Muscle layer of duodenum (tissue), 2 donors: ENCODE measurements around the gene AXDND1.
"Not testable (repeated sequence)": the region's sequence is repeated elsewhere in the genome, so short reads cannot be mapped to it uniquely, and the experiment has no call there.

Source experiments
- H3K27ac ChIP-seq: one replicate; pipeline ENCODE4 v1.7.0; 2013; ENCODE audit warnings: mild to moderate bottlenecking, low read length
- H3K27me3 ChIP-seq: one replicate; pipeline ENCODE4 v1.7.0; 2013; ENCODE audit warnings: low read depth, mild to moderate bottlenecking, control low read depth, low read length
- H3K36me3 ChIP-seq, 2 donors: one replicate each; pipeline ENCODE4 v1.7.0; 2013; ENCODE audit warnings: low read length in 2 of 2, control low read depth in 1 of 2, mild to moderate bottlenecking in 1 of 2; ENCODE audit not compliant: insufficient read depth in 2 of 2, control insufficient read depth in 1 of 2
- H3K4me1 ChIP-seq, 2 donors: one replicate each; pipeline ENCODE4 v1.7.0; 2013; ENCODE audit warnings: low read length in 2 of 2, mild to moderate bottlenecking in 2 of 2, control low read depth in 1 of 2, moderate library complexity in 1 of 2; ENCODE audit not compliant: insufficient read depth in 2 of 2, control insufficient read depth in 1 of 2
- H3K4me3 ChIP-seq, 2 donors: one replicate each; pipeline ENCODE4 v1.7.0; 2013; ENCODE audit warnings: low read length in 2 of 2, low read depth in 1 of 2, mild to moderate bottlenecking in 1 of 2
- H3K9me3 ChIP-seq, 2 donors: one replicate each; pipeline ENCODE4 v1.7.0; 2013; ENCODE audit warnings: low read length in 2 of 2, control low read depth in 1 of 2, mild to moderate bottlenecking in 1 of 2; ENCODE audit not compliant: control insufficient read depth in 1 of 2
- donor health status: healthy.

Gene AXDND1

DNA sequence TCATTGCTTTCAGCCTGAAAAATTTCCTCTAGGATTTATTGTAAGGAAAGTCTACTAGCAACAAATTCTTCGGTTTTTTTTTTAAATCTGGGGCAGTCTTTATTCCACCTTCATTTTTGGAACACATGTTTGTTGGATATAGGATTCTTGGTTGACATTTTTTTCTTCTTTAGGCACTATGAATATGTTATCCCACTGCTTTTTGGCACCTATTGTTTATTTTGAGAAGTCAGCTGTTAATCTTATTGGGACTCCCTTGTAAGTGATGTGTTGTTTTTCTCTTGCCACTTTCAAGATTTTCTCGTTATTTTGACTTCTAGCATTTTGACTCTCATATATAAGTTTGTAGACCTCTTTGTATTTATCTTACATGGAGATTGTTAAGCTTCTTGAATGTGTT, 110.7 kb downstream of the AXDND1 start:
- no peak overlapping the region for H3K4me3 ChIP-seq
- no peaks in the 10 kb centered on the region for H3K36me3 ChIP-seq
- H3K4me1 ChIP-seq, result no peaks in the 10 kb centered on the region
- H3K27me3 ChIP-seq, result no peaks in the 10 kb centered on the region
- H3K9me3 ChIP-seq, result peaks cover 0 to 33% of the 10 kb centered on the region in 2 donors
- H3K27ac ChIP-seq, result no peak overlapping the region

DNA sequence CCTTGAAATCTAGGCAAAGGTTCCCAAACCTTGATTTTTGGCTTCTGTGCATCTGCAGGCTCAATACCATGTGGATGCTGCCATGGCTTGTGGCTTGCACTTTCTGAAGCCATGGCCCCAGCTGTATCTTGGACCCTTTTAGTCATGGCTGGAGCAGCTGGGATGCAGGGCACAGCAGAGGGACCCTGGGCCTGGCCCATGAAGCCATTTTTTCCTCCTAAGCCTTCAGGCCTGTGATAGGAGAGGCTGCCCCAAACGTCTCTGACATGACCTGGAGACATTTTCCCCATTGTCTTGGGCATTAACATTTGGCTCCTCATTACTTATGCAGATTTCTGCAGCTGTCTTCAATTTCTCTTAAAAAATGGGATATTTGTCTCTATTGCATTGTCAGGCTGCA, 112.6 kb downstream of the AXDND1 start:
- Histone ChIP-seq H3K36me3 (no peaks in the 10 kb centered on the region), H3K27me3 (no peaks in the 10 kb centered on the region), H3K27ac (no peak overlapping the region), H3K9me3 (peaks cover 0 to 33% of the 10 kb centered on the region in 2 donors), H3K4me3 (no peak overlapping the region), H3K4me1 (no peaks in the 10 kb centered on the region)

DNA sequence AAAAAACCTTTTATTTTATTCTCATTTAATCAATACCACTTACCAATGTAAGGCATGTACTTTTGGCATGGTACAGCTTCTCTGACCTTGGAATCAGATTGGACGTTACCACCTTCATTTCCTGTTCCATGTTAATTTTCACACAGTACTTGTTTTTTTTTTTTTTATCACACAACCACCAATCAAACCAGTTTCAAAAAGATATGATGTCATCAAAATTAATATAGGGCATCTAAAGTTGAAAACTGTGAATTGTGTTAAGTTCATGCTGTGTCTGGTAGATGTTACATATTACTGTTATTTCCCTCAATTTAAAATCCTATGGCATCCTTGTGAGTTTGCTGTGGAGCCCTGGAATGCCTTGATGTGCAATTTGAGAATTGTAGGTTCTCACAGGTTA, 124.8 kb downstream of the AXDND1 start:
- H3K27ac ChIP-seq, result no peak overlapping the region
- no peak overlapping the region for H3K4me3 ChIP-seq
- no peaks in the 10 kb centered on the region for H3K27me3 ChIP-seq
- no peaks in the 10 kb centered on the region for H3K36me3 ChIP-seq
- no peaks in the 10 kb centered on the region for H3K4me1 ChIP-seq
- H3K9me3 ChIP-seq, result peaks cover 0 to 17% of the 10 kb centered on the region in 2 donors

DNA sequence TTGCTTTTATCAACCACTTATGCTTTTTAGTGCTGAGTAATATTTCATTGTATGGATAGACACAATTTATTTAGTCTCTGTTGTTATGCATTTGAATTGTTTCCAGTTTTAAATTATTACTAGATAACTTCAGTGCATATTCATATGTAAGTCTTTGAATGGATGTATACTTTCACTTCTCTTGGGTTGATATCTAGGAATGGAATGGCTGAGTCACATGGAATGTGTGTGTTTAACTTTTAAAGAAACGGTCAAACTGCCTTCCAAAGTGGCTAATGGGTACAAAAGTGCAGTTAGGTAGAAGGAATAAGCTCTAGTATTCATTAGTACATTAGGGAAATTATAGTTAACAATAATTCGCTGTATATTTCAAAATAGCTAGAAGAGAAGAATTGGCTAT, 127.6 kb downstream of the AXDND1 start:
- no peak overlapping the region for H3K27ac ChIP-seq
- no peaks in the 10 kb centered on the region for H3K36me3 ChIP-seq
- H3K4me1 ChIP-seq, result no peaks in the 10 kb centered on the region
- no peaks in the 10 kb centered on the region for H3K9me3 ChIP-seq
- H3K4me3 ChIP-seq, result no peak overlapping the region
- H3K27me3 ChIP-seq, result no peaks in the 10 kb centered on the region

DNA sequence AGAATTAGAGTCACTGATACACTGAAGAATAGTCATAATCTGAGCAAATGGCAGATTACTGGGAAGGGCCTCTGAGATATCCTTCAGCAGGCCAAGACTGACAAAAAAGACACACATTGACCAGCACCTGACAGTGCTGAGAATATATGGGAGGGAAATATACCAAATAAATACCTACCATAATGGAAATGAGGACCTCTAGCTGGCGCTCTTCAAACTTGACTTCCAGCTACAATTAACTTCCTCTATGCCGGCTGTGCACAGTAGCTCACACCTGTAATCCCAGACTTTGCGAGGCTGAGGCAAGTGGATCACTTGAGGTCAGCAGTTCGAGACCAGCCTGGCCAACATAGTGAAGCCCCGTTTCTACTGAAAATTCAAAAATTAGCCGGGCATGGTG, 140.4 kb downstream of the AXDND1 start:
- Histone ChIP-seq H3K27me3 (no peaks in the 10 kb centered on the region), H3K27ac (no peak overlapping the region), H3K4me1 (no peaks in the 10 kb centered on the region), H3K4me3 (no peak overlapping the region), H3K36me3 (no peaks in the 10 kb centered on the region), H3K9me3 (no peaks in the 10 kb centered on the region)

DNA sequence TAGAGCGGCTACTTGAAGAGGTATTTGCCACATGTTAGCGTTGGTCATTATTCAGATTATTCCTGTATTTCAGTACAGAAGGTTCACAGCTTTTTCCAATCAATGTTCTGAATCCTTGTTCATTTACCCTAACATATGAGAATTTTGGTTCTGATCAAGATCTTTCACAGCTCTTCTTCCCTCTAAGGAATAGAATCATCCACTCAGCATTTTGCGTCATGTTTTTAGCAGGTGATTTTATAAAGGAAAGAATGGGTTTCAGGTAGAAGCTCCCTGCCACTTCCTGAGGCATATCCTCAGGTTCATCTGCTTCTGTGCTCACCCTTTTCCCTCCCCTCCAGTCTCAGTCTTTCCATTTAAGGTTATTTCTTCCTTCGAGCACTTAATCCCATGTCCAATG, 143.6 kb downstream of the AXDND1 start:
- H3K9me3 ChIP-seq, result no peaks in the 10 kb centered on the region
- no peak overlapping the region for H3K4me3 ChIP-seq
- no peaks in the 10 kb centered on the region for H3K4me1 ChIP-seq
- H3K27ac ChIP-seq, result no peak overlapping the region
- H3K27me3 ChIP-seq, result no peaks in the 10 kb centered on the region
- H3K36me3 ChIP-seq, result no peaks in the 10 kb centered on the region

DNA sequence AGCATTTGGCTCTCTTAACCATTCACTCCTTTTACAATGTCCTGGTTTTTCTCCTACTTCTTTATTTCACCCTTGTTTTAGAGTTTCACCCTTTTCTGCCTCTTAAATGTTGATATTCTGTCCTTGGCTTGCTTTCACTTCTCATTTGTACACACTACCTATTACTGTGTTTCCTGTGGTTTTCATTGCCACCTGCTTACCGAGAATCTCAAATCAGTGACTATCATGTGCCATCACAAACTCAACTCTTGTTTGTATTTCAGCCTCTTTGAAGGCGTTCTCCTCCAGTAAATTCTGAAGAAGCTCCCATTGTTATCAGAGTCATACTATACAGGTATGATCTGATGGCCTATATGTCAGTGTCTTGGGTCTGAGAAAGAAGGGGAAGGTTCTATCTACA, 144.3 kb downstream of the AXDND1 start:
- Histone ChIP-seq H3K4me1 (no peaks in the 10 kb centered on the region), H3K27me3 (no peaks in the 10 kb centered on the region), H3K9me3 (no peaks in the 10 kb centered on the region), H3K4me3 (no peak overlapping the region), H3K27ac (no peak overlapping the region), H3K36me3 (no peaks in the 10 kb centered on the region)

DNA sequence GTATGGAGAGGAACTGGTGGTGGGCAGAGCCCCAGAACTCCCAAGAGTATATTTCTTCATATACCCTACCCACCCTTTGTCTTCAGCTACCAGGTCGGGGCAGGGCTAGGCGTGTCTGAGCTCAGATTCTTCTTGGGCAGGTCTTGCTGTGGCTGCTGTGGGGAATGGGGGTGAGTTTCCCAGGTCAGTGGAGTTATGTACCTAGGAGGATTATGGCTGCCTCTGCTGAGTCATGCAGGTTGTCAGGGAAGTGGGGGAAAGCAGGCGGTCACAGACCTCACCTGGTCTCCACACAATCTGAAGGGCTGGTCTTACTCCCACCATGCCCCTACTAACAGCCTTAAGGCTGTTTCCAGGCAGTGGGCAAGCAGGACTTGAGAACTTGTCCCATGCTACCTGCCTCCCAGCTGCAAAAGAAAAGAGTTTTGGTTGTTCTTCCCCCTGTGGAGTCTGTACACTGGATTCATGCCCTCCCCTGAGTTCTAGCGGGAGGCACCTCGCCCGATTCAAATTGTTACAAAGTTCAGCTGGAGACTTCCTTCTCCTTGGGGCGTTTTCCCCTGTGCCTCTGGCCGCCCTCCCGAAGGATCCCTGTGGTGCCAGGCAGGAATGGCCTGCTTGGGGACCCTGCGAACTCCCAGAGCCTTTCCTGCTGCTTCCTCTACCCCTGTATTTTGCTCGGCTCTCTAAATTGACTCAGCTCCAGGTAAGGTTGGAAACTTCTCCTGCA, 151.4 kb downstream of the AXDND1 start:
- no peaks in the 10 kb centered on the region for H3K27me3 ChIP-seq
- H3K27ac ChIP-seq, result no peak overlapping the region
- H3K9me3 ChIP-seq, result no peaks in the 10 kb centered on the region
- no peak overlapping the region for H3K4me3 ChIP-seq
- H3K4me1 ChIP-seq, result no peaks in the 10 kb centered on the region
- no peaks in the 10 kb centered on the region for H3K36me3 ChIP-seq

DNA sequence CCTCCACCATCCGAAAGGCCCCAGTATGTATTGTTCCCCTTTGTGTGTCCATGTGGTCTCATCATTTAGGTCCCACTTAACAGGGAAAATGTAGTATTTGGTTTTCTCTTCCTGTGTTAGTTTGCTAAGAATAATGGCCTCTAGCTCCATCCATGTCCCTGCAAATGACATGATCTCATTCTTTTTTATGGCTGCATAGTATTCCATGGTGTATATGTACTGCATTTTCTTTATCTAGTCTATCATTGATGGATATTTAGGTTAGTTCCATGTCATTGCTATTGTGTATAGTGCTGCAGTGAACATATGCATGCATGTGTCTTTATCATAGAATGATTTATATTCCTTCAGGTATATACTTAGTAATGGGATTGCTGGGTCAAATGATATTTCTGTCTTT, 152.8 kb downstream of the AXDND1 start:
- H3K36me3 ChIP-seq, H3K4me1 ChIP-seq, H3K27ac ChIP-seq, H3K4me3 ChIP-seq, H3K27me3 ChIP-seq, H3K9me3 ChIP-seq: not testable (repeated sequence)

DNA sequence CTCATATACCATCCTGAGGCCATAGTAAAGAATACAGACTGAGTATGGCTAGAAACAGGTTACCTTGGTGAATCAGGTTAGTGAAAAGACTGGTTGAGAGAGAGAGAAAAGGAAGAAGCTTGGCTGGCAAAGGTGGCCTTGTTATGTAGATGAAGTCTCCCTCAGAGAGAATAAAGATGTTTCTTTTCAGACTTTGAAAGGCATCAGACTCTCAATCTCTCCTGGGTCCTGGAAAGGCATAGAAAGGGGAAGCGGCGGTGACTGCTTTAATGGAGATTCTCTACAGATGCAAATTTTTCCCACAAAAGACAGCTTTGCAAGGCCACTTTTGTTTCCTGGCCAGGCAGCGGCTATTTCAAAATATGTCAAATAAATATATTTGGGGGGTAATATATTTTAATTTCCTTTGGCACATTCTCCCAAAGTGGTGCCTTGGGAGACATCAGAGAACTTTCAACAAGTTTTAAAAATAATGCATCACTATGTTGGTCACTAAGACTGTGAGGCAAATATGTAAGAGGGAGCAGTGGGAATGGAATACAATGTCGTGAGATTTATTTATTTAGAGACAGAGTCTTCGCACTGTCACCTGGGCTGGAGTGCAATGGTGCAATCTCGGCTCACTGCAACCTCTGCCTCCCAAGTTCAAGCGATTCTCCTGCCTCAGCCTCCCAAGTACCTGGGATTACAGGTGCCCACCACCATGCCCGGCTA, 163.9 kb downstream of the AXDND1 start:
- Histone ChIP-seq H3K9me3 (no peaks in the 10 kb centered on the region), H3K27me3 (no peaks in the 10 kb centered on the region), H3K36me3 (no peaks in the 10 kb centered on the region), H3K4me3 (no peak overlapping the region), H3K4me1 (no peaks in the 10 kb centered on the region), H3K27ac (no peak overlapping the region)

DNA sequence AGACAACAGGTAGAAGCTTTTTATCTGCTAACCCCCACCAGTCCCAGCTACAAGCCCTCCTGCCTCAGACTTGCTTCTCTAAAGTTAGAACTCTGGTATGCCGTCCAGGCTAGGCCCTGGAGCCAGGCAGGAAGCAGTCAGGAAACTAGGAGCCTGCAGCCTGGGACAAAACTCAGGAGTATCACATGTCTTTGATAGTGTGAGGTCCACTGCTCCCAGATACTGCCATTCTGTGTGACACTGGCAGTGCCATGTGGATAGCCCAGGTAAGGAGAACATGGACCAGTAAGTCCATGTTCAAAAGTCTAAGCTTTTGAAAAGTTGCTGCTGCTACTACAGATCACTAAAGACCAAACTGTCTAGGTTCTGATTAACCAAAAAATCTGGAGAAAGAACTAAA, 164.6 kb downstream of the AXDND1 start:
- Histone ChIP-seq H3K27me3 (no peaks in the 10 kb centered on the region), H3K4me3 (no peak overlapping the region), H3K27ac (no peak overlapping the region), H3K36me3 (no peaks in the 10 kb centered on the region), H3K9me3 (no peaks in the 10 kb centered on the region), H3K4me1 (no peaks in the 10 kb centered on the region)

DNA sequence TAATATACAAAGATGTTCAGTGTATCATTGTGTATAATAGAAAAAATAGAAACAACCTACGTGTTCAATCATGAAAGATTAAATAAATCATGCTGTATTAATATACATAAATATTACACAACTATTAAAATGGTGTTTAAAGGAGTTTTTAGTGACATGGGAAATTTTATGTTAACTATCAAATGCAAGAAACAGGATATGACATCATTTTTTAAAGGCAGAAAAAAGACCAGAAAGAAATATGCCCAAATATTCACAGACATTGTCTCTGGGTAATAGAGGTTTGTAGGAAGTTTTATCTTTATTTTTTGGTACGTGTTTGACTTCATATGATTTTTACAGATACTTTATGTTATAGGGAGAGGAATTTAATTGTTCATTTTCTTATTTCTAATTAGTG, 176.0 kb downstream of the AXDND1 start:
- no peaks in the 10 kb centered on the region for H3K27me3 ChIP-seq
- peaks cover 0 to 3% of the 10 kb centered on the region in 2 donors for H3K9me3 ChIP-seq
- H3K27ac ChIP-seq, result no peak overlapping the region
- H3K4me1 ChIP-seq, result no peaks in the 10 kb centered on the region
- no peaks in the 10 kb centered on the region for H3K36me3 ChIP-seq
- no peak overlapping the region for H3K4me3 ChIP-seq
